NCI-H345 (cell line): ENCODE measurements around the gene SLC25A42.
"Not testable (repeated sequence)": the region's sequence is repeated elsewhere in the genome, so short reads cannot be mapped to it uniquely, and the experiment has no call there.

ENCODE experiments used
- DNase-seq: peaks from one replicate; lab custom pipeline; 2025; lab: John Stamatoyannopoulos, UW

SLC25A42 gene

DNA sequence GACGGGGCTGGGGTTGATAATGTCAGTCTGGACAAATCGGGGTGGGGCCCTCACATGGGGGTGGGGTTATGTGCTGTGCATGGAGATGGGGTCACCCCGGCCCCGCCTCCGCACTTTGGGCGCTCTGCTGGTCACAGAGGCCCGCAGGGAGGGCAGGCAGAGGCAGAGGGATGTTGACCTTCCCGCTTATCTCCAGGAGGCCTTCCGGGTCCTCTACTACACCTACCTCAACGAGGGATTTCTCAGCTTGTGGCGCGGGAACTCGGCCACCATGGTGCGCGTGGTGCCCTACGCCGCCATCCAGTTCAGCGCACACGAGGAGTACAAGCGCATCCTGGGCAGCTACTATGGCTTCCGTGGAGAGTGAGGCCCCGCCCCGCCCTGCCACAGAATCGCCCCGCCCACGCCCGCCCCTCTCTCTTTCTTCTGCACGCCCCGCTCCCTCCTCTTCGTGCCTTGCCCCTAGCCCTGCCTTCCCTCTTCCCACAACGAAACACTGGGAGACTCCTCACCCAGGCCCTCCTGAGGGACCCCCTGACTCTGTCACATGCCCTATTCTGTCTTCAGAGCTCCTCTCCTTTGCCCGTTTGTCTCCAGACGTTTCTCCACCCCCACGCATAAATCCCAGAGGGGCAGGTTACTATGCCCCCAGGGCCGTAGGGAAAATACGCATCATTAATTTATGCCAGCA, 41.7 kb downstream of the SLC25A42 start:
- no peak for DNase-seq

DNA sequence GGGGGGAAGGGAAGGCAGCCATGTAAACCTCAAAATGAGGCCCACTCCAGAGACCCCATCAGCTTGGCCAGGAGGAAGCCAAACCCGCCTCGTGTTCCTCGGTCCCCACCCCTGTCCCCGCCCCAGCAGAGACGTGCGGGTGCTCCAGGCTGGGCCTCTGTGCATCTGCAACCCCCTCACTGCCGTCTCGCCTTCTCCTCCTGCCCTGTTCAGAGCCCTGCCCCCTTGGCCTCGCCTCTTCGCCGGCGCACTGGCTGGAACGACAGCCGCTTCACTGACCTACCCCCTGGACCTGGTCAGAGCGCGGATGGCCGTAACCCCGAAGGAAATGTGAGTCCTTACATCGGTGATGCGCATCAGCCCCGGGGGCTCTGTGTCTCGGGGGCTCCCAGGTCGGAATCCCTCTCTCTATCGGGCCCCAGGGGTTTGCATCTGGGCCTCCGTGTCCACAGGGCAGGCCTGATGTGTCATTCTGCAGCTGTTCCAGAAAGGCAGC, 42.3 kb downstream of the SLC25A42 start:
- DNase-seq: no peak

DNA sequence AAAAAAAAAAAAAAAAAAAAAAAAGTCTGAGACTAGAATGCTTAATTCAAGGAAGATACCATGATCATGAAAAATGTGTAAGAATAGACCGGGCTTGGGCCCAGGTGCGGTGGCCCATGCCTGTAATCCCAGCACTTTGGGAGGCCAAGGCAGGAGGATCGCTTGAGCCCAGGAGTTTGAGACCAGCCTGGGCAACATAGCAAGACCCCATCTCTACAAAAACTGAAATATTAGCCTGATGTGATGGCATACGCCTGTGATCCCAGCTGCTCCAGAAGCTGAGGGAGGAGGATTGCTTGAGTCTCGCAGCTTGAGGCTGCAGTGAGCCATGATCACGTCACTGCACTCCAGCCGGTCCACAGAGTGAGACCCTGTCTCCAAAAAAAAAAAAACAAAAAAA, 43.1 kb downstream of the SLC25A42 start:
- DNase-seq: not testable (repeated sequence)

DNA sequence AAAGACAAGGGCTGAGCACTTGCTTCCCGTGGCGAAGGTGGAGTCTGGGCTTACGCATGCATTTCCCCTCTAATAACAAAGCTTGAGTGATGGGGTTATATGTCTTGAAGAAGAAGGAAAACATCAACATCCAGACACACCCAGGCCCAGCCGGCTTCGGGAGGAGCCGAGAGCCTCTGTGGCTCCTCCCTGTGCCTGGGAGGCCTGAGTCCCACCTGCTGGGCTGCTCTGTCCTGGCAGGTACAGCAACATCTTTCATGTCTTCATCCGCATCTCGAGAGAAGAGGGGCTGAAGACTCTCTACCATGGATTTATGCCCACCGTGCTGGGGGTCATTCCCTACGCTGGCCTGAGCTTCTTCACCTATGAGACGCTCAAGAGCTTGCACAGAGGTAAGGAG, 43.9 kb downstream of the SLC25A42 start:
- no peak for DNase-seq

DNA sequence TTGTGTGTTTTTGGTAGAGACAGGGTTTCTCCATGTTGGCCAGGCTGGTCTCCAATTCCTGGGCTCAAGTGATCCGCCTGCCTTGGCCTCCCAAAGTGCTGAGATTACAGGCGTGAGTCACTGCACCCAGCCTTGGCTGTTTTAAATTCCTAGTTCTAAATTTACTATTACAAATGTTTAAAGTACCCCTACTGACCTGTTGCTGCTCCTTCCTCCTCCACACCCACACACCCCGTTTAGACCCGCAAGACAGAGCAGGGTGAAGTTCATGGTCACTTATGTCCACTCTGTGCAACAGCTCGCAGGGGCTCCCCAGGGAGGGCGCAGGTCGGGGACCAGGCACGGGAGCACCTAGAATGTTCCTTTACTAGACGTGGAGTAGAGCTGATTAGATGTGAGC, 45.8 kb downstream of the SLC25A42 start:
- DNase-seq: no peak

DNA sequence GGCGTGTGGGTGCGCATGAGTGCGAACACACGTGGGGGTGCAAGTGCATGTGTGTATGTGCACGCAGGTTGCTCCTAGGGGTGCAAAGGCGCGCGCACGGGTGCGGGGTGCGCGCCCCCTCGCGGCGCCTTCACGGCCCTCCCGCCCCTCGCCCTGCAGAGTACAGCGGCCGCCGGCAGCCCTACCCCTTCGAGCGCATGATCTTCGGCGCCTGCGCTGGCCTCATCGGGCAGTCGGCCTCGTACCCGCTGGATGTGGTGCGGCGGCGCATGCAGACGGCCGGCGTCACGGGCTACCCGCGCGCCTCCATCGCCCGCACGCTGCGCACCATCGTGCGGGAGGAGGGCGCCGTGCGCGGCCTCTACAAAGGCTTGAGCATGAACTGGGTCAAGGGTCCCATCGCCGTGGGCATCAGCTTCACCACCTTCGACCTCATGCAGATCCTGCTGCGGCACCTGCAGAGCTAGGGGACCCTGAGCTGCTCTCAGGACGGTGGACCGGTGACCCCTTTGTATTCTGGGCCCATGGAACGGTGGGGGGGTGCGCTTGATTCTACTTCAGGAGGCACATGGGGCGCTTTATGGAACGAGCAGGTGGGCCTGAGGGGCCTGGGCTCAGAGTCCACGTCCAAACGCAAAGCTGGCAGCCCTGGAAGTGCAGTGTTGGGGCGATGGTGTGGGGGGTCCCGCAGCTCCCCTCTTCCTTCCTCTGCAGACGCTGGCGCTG, 46.8 kb downstream of the SLC25A42 start:
- DNase-seq: no peak

DNA sequence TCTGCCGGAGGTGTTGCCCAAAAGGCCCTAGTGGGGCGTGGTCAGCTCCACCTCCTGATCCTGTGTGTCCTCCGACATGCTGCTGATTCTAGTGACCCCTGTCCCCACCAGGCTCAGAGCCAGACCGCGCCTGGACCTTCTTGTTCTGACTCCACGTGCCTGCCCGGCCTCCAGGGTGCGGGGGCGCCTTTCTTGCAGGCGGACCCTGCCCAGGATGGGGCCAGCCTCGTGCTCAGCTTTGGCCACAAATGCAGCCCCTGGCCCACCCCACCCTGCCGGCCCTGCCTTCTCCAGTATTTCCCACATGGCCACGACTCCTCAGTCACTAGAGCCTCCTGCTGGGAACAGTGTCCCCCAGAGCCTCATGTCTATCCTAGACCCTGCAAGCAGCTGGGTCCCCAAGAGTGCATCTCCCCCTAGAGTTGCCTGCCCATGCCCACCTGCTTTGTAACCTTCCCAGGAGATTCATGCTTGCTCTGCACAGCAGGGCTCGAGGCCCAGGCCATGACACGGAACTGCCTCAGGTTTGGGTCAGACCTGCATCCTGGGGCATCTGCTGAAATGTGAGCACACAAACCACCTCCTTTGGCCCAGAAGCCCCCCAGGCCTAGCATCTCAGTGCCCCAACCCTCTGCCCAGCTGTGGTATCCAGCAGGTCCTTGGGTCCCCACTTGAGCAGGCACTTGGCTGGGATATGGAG, 47.5 kb downstream of the SLC25A42 start:
- no peak for DNase-seq

DNA sequence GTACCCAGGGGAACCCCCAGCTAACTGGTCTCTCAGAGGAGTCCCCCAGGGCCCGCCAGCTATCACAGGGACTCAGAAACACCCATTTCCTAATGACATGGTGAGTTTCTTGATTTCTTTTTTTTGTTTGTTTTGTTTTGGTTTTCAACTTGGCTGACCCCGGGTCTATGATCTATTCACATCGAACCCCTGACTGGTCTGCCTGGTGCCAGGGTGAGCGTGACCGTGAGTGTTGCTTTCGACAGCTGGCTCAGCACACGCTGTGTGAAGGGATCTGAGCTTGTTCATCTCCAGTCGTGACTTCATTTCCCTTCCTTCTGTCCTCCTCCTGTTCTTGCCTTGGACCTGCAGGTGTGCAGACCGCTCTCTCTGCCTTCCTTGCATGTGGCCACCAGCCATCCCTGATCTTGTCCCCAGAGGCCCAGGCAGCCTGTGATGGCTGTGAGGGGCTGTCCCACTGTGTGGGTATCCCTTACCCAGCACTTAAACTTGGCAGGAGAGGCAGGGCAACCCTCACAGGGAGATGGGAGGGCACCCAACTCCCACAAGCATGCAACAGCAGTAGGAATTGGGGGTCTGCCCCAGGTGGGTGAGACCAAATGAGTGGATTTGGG, 48.3 kb downstream of the SLC25A42 start:
- DNase-seq: no peak

DNA sequence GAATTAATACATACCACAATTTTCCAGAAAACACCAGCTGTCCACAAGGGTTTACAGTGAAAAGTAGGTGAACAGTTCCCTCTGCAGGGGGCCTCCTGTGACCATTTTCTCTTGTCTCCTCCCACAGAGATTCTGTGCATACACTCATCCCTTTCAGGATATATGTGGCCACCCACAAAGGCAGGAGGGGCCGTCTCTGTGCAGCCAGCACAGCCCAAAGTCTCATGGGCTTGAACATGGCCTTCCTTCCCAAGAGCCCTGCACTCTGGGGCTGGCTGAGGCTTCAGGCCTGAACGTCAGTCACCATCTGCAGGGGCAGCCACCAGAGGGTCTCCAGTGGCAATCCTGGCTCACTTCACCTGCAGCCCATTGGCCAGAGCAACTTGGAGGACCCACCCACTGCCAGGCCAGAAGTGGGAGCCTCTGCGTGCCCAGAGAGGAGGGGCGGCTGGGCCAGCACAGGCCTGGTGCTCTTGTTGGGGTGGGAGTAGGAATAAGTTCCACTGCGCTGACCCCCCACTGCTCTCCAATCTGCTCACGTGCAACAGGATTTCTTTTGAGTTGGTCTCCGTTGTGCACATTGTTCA, 49.3 kb downstream of the SLC25A42 start:
- DNase-seq: no peak

DNA sequence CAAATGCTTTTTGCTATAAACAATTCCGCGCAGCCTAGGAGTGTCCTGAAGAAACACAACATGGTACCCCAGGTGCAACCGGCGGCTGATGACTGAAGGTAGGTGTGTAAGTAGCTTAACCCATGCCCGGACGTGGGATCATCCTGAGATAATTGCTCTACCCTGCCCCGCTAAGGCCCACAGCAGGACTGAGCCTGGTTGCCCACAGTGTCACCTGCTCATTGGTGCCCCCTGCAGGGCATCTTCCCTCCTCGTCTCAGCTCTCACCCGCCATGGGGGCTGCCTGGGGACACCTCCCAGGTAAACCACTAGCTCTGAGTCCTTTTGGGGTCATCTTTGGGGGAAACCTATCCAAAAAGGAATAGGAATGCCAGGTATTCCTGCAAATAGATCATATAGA, 52.2 kb downstream of the SLC25A42 start:
- no peak for DNase-seq

DNA sequence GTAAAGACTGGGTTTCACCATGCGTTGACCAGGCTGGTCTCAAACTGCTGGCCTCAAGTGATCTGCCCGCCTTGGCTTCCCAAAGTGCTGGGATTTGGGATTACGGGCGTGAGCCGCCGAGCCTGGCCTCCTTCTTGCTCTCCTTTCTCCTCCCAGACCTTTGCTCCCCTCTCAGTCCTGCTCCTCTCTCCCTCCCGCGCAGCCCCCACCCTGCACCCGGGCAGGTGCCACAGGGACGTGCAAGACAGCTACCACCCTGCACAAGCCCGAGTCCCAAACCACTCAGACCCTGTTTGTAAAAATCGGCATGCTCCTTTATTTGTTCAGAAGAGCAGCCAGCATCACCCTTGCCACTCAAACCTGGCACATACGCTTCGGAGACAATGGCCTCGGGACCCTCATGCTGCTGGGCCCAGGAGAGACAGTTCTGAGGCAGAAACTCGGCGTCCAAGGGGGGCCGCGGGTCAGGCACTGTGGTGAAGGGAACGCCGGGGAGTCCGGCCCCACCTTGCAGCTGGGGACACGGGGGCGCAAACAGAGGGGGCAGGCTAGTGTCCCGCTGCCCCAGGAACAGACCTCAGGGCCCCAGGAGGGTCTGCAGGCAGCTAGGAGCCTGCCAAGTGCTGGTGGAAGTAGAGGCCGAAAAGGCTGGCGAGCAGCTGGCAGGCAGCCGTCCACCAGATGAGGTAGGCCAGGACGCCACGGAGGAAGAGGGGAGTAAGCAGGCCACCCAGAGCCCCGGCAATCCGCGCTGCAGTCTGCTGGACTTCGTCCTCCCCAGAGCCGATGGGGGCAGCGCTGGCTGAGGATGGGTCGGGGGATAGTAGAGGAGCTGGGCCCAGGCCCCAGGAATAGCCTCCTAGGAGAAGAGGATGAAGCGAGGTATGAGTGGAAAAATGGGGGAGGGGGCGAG, 55.8 kb downstream of the SLC25A42 start:
- no peak for DNase-seq

DNA sequence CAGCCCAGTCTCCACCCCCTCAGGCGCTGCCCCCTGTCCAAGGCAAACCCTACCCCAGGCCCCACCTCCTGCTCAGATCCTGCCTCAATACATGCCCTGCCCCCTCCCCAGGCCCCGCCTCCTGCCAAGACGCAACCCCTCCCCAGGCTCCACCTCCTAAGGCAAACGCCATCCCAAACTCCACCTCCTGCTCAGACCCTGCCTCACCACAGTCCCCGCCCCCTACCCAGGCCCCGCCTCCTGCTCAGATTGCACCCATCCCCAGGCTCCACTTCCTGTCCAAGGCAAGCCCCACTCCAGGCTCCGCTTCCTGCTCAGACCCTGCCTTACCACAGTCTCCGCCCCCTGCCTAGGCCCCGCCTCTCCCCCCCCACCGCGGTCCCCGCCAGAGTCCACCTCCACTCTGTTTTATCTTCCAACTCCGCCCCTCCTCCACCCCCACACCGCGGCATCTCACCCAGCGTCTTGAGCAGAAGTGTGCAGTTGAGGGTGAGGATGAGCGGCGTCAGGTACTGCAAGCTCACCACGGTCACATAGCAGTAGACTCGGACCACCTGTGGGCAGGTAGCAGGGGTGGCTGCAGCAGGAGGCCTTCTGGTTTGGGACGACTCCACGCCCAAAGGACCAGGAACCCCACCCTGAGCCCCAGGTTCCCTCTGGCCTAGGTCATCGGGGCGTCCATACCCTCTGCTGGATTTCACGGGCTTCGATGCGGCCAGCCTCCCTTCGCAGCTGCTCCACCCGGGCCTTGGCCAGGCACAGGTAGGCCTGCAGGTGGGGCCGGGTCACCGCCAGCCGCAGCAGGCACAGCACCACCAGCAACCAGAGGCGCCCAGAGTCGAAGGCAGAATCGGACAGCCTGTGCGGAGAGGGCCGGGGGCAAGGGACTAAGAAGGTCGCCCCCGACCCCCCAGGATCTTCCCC, 56.8 kb downstream of the SLC25A42 start:
- DNase-seq: no peak

DNA sequence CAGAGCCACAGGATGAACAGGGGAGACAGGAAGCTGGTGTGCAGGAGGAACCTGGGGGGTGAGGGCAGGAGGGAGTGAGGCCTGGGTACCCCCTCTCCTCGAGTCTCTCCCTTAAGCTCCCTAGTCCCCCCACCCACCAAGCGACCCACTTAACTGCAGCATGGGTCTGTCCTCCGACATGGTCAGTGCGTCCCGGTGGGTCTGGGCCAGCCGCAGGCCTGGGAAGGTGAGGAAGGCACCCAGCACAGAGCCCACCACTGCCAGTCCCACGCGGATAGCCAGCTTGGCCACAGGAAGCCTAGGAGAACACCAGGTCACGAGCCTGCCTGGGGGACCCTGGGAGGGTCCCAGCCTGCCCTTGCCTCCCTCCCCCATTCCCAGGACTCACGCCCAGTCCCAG, 57.6 kb downstream of the SLC25A42 start:
- no peak for DNase-seq

DNA sequence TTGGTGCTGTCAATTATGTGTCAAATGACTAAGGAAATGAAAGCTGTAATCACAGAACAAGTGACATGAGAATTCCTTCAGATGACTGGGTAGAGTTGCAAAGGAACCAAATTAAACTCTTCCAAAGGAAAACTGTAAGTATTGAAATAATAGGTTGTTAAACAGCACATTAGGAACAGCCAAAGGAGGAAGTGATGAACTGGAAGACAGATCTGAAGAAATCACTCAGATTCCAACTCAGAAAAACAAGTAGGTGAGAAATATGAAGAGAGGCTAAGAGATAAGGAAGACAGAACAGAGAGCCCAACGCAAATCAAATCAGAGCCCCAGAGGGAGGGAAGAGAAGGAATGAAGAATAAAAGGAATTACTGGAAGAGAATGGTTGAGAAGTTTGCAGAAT, 59.1 kb downstream of the SLC25A42 start:
- DNase-seq: no peak

DNA sequence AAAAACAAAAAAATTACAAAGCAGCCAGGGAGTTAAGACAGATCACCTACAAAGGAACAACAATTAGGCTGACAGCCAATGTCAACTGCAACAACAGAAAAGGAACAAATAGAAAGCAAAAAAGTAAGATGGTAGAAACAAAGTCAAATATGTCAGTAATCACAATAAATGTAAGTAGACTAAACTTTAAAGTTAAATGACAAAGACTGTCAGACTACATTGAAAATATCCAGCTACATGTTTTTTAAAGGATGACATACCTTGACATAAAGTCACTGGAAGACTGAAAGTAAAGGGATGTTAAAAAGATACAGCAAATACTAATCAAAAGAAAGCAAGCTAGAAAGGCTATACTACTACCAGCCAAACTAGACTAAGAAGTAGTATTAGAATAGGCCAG, 59.6 kb downstream of the SLC25A42 start:
- no peak for DNase-seq

DNA sequence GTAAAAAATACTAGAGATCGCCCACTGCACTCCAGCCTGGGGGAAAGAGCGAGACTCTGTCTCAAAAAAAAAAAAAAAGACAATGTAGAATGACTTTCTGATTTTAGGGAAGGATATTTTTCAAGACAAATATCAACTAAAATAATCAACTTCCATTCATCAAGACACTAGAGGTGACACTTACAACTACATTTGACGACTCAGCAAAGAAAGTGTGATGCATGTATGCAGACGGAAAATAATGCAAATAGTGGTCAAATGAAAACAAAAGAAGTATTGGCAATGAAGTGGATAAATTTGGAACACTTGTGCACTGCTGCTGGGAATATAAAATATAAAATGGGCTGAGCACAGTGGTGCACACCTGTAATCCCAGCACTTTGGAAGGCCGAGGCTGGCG, 62.3 kb downstream of the SLC25A42 start:
- DNase-seq: no peak

DNA sequence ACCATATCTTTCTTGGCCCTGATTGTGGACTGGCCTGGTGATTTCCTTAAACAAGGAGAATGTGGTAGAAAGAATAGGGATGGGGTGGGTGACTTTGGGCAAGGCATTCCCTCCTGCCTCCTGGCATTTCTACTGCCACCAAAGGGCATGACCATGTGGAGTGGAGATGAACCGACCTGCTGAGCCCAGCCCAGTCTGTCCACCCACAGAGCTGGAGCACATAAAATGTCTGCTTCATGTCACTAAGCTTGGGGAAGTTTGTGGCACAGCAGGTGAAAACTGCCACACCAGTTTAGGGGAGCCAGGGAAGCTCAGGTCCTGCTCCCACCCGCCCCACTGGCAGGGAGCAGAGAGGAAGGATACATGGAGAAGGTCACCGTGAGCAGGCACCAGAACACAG, 68.2 kb downstream of the SLC25A42 start:
- no peak for DNase-seq

DNA sequence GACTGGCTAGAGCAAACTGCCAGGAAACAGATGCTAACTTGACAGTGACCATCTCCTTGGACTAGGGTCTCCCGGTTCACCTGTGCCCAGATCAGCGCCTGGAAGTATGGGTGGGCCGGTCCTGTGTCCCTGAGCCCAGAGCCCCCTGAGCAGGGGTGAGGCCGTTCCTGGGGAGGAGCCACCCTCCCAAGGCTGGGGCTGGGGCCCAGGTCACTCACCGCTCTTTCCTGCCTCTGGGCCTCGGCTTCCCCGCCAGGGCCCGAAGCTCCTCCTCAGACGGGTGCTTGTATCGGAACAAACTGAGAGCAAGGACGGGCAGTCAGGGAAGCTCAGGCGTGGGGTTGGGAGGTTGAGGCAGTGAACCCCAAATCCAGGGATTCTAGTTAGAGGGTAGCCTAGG, 69.1 kb downstream of the SLC25A42 start:
- DNase-seq: no peak

DNA sequence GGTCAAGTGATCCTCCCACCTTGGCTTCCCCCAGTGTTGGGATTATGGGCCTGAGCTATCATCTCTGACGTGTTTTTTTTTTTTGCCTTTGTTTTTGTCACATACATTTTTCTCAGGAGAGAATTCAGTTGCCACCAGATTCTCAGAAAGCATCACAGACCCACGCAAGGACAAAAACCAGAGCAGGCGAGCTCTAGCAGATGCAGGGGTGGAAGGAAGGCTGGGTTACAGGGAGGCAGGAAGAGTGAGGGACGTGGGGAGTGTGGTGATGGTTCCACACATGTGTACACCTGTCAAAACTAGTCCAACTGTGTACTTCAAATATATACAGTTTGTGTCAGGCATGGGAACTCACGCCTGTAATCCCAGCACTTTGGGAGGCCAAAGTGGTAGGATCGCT, 70.2 kb downstream of the SLC25A42 start:
- no peak for DNase-seq

DNA sequence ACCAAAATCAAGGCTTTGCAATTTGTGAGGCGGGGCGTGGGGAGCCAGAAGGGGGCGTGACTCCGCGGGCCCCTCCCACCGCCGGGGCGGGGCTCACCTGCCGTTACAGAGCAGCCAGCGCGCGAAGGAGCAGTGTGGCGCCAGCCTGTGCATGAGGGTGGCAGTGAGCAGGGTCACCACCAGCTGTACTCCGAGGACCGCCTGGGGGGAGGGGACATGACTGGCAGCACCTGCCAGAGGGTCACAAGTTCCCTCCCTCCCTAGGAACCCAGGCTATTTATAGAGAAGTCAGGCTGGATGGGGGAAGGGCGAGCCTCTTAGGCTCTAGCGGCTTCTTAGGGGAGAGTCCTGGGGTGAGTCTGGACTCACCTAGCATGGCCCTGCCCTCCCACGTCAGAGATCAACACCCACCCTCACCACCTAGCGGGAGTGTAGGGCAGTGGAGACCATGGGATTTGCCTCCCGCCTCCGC, 70.9 kb downstream of the SLC25A42 start:
- DNase-seq: no peak
